ENCODE data around the gene DHCR24.

- no peak for TF ChIP-seq TAF1 (IDR thresholded peaks at IDR 0.05; ENCODE audit: borderline replicate concordance, insufficient read depth, low read length)
- TF ChIP-seq POLR2AphosphoS5 (IDR thresholded peaks at IDR 0.05; ENCODE audit: low read depth, low read length): no peak
Observed at GRCh38 chr1:54894271-54894670, 7.3 kb upstream of the DHCR24 start.

All from PFSK-1 (cell line).